ENCODE measurements around the gene TPSD1.
"Not testable (repeated sequence)": the region's sequence is repeated elsewhere in the genome, so short reads cannot be mapped to it uniquely, and the experiment has no call there.

The TPSD1 gene

GRCh38 chr16:1221628-1222552 lies 34.0 kb upstream of the TPSD1 start:
- no peak for DNase-seq

DNA sequence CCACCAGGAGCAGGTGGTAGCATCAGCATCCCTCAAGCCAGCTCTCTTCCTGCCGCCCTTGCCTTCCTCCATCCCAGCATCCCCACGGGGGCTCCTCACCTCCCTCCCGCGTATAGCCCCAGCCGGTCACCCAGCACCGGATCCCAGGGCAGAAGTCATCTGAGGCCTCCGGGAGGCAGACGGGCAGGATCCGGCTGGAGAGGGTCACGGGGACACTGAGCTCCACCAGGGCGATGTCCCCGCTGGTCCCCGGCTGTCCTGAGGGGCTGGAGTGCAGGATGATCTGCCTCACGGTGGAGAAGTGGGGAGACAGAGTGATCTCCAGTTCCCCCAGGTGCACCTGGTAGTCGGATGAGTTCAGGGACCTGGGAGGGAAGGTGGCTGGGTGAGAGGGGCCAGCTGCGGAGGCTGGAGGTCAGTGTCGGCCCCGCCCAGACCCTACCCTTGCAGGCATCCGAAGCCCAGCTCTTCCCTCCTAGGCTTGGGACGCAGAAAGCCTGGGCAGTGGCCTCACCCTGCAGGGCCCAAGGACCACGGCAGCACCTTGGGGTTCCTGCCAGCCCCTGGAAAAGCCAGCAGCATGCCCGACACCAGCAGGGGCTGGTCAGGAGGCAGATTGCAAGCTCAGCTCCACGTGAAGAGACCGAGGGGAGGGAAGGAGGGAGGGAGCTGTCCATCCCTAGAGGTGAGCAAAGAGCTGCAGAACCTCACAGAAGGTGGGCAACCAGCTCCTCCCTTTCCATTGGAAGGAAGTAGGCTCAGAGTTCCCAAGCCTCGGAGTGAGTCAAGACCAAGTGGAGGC lies 33.1 kb upstream of the TPSD1 start:
- DNase-seq: no peak

DNA sequence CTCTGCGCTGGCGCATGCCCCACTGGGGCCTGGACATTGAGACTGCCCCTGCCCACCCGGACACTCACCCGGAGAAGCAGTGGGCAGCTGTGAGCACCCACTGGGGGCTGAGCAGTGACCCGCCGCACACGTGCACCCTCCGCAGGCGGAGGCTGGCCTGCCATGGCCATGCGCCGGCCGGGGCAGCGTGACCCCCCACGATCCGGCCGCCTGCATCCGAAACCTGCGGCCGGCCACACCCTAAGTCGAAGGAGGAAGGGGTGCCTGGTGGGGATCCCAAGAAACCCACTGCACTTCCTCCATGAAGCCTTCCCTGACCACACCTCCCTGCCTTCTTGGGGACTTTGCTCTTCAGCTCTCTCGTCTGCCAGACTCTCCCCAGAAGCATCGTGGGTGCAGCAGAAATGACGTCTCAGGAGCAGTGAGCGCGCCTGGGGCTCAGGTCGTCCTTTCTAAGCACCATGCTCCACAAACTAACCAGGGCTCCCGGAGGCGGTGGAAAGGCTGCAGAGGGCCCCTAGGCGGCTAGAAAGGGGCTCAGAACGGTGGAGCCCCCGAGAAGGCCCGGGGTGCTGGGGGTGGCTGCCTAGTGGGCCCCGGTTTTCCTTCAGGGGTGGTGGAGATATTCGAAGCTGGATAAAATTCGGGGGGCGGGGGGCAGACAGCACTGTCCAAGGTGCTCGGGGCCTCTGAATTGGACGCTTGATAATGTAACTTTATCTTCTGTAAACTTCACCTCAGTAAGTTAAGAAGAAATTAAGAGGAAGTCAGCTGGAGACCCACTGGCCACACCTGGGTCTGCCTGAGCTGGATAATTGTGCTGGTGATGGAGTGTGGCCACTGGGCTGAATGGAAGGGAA lies 32.3 kb upstream of the TPSD1 start:
- DNase-seq: no peak

DNA sequence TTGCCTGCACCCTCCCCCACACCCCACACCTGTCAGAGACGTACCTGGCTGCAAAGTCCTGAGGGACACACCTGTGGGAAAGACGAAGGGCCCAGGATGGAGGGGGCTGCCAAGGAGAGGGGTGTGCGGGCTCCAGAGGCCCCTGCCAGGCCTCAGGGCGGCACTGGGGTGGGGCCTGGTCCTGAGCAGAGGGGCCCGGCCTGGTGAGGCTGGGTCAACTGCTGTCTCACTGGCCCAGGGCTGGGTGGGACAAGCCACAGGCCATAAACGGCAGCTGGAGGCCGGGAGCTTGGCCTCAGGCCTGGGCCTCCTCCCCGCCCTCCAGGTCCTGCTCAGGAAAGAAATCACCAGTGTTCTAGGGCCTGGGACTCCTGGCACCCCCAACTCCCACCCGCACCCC lies 31.3 kb upstream of the TPSD1 start:
- DNase-seq: no peak

DNA sequence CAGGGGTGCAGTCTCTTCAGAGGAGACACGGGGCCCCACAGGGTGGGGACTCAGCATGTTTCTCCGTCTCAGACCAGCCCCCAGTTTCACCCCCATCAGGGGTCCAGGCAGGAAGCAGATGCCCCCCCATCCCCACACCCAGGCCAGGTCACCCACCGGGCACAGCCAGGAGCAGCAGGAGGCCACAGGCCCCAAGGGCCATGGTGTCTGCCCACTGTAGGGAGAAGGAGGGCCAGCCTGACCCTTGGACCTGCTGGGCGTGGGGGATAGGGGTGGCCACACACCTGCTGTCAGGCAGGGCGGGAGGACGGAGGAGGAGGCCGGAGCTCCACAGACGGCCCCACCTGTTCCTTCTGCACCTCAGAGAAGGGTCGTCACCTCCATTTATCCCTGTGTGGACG lies 30.8 kb upstream of the TPSD1 start, which contains the start of gene TPSG1:
TSS of gene TPSG1 (minus strand) at position 218 of the 401 bp plus-strand sequence. CDS start at position 202, 16 bp downstream.
- DNase-seq: no peak

DNA sequence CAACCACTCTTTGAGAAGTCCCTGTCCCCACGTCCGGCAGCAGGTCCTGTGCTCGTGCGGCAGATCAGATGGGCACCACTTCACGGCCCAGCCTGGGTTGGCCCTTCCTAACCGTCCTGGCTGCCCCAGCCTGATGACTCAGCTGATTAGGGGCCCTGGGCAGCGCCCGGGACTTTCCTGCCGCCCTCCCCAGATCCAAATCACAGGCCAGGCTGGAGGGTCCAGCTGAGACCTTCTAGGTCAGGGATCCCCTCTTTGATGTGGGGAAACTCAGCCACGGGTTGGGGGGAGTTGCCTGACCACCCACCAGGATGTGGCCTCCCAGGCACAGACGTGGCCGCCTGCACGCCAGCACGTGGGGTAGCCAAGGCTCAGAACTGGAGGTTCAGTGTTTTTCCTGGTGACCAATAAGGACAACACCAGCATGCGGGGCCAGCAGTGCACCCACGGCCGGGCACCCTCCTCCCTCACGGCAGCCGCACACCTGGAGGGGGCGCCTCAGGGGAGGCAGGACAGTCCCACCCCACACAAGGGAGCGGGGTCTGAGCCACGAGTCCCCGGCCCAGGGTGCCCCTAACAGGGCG lies 30.0 kb upstream of the TPSD1 start:
- not testable (repeated sequence) for DNase-seq

DNA sequence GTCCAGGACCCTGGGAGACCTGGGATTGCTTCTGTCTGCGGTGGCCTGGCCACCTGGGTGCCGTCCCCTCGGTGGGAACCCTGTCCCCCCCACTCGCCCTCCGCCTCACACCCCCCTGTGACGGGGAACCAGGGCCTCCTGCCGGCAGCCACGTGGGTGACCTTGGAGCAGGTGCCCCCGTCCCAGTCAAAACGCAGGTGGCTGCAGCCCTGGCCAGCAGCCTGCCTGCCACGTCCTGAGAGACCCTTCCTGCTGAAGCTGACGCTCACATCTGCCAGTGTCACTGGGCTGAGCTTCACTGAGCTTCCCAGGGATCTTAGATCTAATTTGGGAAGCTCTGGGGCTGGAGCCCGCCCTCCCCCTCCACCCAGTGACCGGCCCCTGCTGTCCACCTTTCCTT lies 29.2 kb upstream of the TPSD1 start:
- not testable (repeated sequence) for DNase-seq

DNA sequence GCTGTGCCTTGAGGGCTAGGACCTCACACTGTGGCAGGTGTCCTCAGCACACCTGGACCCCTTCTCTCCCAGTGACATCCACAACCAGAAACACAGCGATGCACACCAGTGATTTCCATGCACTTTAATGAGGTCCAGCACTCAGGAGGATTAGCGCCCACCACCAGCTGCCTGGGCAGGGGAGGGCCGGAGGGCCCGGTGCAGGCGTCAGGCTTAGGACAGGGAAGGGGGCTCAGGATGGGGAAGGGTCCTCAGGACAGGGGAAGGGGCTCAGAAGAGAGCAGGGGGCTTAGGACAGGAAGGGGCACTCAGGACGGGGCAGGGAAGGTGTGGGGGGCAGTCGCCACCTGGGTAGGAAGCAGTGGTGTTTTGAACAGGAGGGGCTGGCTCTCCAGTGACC lies 27.6 kb upstream of the TPSD1 start:
- DNase-seq: not testable (repeated sequence)

DNA sequence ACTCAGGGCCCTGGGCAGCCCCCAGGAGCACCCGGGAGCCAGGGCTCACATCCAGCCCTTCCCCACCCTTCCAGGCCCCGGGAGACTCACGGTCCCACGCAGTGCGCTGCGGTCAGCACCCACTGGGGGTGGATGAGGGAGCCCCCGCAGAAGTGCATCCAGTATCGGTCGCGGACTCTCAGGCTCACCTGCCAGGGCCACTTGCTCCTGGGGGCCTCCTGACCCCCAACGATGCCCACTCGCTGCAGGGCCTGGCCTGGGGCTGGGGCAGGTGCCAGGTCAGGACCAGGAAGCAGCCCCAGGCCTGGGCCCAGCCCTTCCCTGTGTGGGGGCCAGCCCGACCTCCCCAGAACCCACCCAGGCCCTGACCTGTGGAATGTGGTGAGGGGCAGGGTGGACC lies 26.4 kb upstream of the TPSD1 start:
- DNase-seq: not testable (repeated sequence)

DNA sequence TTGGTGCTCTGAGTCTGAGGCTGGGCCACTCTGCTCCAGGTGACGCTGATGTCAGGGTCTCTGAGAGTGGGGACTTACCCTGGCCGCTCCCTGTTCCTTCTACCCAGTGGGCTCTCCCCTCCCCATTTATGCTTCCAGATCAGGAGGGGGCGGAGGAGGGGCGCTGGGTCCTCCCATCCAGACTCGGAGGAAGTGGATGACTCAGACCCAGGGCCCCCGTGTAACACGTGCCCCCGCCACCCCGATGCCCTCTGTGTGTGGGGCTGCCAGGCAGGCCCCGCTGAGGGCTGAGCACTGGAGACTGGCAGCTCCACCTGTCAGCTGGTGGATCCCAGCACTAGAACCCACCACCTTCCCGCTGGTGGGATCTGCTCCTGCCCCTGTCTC lies 25.8 kb upstream of the TPSD1 start, which contains the start of gene TPSB2:
TSS of gene TPSB2 (minus strand) at position 101 of the 387 bp plus-strand sequence. CDS start 233 bp downstream, outside the sequence.
- DNase-seq: not testable (repeated sequence)

DNA sequence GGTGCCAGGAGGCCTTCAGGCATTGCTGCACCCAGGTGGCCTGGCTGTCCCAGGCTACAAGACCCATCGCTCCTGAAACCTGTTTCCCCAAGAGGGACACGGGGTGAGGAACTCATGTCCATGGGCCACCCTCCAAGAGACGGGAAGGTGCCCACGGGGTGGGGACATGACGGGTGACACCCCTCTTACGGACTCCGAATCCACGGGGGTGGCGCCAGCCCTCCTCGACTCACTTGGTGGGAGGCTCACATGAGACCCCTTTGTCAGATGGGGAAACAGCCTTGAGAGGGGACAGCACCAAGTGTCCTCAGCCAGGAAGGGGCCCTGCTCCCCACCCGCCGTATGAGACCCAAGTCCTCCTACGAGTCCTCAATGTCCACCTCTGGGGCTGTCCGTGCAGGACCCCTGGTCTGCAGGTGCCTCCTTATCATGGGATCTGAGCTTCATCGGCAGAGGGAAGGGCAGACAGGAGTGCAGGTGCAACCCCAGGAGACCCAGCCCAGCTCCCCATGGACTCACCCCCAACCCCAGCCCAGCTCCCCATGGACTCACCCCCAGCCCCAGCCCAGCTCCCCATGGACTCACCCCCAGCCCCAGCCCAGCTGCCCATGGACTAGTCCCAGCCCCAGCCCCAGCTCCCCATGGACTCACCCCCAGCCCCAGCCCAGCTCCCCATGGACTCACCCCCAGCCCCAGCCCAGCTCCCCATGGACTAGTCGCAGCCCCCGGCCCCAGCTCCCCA lies 25.2 kb upstream of the TPSD1 start:
- not testable (repeated sequence) for DNase-seq

DNA sequence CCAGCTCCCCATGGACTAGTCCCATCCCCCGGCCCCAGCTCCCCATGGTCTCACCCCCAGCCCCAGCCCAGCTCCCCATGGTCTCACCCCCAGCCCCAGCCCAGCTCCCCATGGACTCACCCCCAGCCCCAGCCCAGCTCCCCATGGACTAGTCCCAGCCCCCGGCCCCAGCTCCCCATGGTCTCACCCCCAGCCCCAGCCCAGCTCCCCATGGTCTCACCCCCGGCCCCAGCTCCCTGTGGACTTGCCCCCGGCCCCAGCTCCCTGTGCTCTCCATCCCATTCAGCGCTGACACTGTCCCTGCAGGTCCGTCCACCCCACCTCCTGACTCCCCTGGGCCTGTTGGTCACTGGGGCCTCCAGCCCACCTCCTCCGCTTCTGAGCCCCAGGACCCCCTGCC lies 24.6 kb upstream of the TPSD1 start:
- not testable (repeated sequence) for DNase-seq

GRCh38 chr16:1232049-1232748 lies 23.7 kb upstream of the TPSD1 start:
- DNase-seq: not testable (repeated sequence)

DNA sequence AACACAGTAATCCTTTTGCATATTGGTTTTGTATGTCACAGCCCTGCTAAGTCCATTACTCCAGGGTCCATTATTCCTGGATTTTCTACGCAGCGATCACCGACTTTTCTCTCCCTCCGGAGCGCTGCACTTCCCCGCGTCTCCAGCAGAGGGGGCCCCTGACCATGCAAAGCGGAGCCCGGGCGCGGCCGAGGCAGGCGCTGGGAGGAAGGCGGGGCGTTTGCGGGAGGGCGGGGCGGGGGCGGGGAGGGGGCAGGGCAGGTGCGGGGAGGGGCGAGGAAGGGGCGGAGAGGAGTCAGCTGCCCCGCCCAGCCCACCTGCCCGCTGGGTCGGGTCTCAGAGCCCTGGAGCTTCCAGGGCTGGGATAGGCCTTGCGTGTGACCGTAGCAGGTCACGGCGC lies 19.2 kb upstream of the TPSD1 start:
- not testable (repeated sequence) for DNase-seq

- DNase-seq: no peak
Measured at GRCh38 chr16:1237990-1238389, 17.9 kb upstream of the TPSD1 start.

- not testable (repeated sequence) for DNase-seq
Measured at GRCh38 chr16:1238909-1239308, 17.0 kb upstream of the TPSD1 start.

DNA sequence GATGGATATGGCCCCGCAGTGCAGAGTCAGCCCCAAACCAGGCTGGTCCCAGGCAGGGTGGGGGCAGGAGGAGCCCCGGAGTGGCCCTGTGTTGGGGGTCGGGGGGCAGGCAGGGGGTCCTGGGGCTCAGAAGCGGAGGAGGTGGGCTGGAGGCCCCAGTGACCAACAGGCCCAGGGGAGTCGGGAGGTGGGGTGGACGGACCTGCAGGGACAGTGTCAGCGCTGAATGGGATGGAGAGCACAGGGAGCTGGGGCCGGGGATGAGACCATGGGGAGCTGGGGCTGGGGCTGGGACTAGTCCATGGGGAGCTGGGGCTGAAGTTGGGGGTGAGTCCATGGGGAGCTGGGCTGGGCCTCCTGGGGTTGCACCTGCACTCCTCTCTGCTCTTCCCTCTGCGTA lies 16.3 kb upstream of the TPSD1 start:
- DNase-seq: not testable (repeated sequence)

DNA sequence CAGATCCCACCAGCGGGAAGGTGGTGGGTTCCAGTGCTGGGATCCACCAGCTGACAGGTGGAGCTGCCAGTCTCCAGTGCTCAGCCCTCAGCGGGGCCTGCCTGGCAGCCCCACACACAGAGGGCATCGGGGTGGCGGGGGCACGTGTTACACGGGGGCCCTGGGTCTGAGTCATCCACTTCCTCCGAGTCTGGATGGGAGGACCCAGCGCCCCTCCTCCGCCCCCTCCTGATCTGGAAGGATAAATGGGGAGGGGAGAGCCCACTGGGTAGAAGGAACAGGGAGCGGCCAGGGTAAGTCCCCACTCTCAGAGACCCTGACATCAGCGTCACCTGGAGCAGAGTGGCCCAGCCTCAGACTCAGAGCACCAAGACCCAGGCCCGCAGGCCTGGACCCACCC lies 15.4 kb upstream of the TPSD1 start, which contains the start of gene TPSAB1:
TSS of gene TPSAB1 (plus strand) at position 270 of the 400 bp plus-strand sequence. CDS start 234 bp downstream, outside the sequence.
- DNase-seq: not testable (repeated sequence)

GRCh38 chr16:1241081-1241480 lies 14.8 kb upstream of the TPSD1 start:
- DNase-seq: not testable (repeated sequence)

DNA sequence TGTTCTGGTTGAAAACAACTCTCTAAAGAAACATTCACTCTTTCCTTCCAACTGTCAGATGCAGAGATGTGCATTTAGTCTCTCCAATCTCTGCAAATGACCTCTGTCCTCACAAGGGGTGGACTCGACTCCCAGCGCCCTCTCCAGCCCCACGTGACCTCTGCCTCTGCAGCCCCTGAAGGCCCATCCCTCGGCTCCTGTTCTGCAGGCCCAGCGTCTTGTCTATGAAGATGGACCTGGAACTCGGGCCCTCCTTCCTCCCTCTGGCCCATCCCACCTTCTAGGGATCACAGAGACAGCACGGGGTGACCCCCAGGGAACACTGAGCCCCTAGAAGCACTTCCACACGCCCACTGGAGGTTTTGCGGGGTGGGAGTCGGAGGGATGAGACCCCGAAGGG lies 12.5 kb upstream of the TPSD1 start:
- DNase-seq: not testable (repeated sequence)

All from NCI-H748 treated with DMSO at 0.1 percent for 48 hours (cell line).